Measurements from ENCODE around the gene HAUS3.
"Not testable (repeated sequence)": the region's sequence is repeated elsewhere in the genome, so short reads cannot be mapped to it uniquely, and the experiment has no call there.

GRCh38 chr4:2221378-2221777 is 20.5 kb downstream of the HAUS3 start:
- TF ChIP-seq CTCF, POLR2A (IDR thresholded peaks at IDR 0.05): not testable (repeated sequence)
